IMR-90 (cell line): ENCODE results near the gene LRRC15.

Source experiments
- BHLHE40 ChIP-seq: fragments of 150-350 bp; IDR thresholded peaks from 2 replicates; pipeline ENCODE4 v1.6.1; 2016; ENCODE audit warnings: mild to moderate bottlenecking, low read depth, low read length
- CEBPB ChIP-seq: IDR thresholded peaks from 2 replicates; pipeline ENCODE4 v1.6.1; 2012; ENCODE audit warnings: low read depth, low read length, improper control_type of control experiment
- CTCF ChIP-seq: conservative IDR thresholded peaks from 2 replicates; pipeline ENCODE4 v1.5.1; 2012; ENCODE audit warnings: mild to moderate bottlenecking, low read depth, low read length, improper control_type of control experiment
- ELK1 ChIP-seq: fragments of 150-350 bp; IDR thresholded peaks from 2 replicates; pipeline ENCODE4 v1.6.1; 2016; ENCODE audit warnings: low read depth, mild to moderate bottlenecking, low read length, moderate library complexity, borderline replicate concordance
- POLR2A ChIP-seq: IDR thresholded peaks from 2 replicates; pipeline ENCODE4 v1.6.1; 2012; ENCODE audit warnings: mild to moderate bottlenecking, low read depth, low read length
- RCOR1 ChIP-seq: IDR thresholded peaks from 2 replicates; pipeline ENCODE4 v1.6.1; 2012; ENCODE audit warnings: mild to moderate bottlenecking, low read length, improper control_type of control experiment; ENCODE audit not compliant: insufficient replicate concordance
- SMC3 ChIP-seq: fragments of 150-350 bp; IDR thresholded peaks from 2 replicates; pipeline ENCODE4 v1.6.1; 2016; ENCODE audit warnings: low read depth, mild to moderate bottlenecking, antibody characterized with exemption, low read length, moderate library complexity

- TF ChIP-seq CTCF (no peak), RCOR1 (no peak), POLR2A (no peak), SMC3 (no peak), BHLHE40 (no peak), CEBPB (no peak), ELK1 (no peak)
These were observed 11.9 kb downstream of the LRRC15 start for GRCh38 chr3:194357681-194358080.
